HG02571 (cell line): ENCODE measurements around the gene GAREM1.
"Not testable (repeated sequence)": the region's sequence is repeated elsewhere in the genome, so short reads cannot be mapped to it uniquely, and the experiment has no call there.

Experiments used
- ATAC-seq: cut with Tn5 transposase; IDR thresholded peaks from one replicate; pipeline ENCODE4 v1.9.1; 2021; ENCODE audit warnings: mild to moderate bottlenecking, moderate library complexity; ENCODE audit not compliant: unreplicated experiment

GAREM1 gene

GRCh38 chr18:32261003-32261402, 209.7 kb downstream of the GAREM1 start:
- no peak for ATAC-seq

GRCh38 chr18:32259553-32259952, 211.1 kb downstream of the GAREM1 start:
- ATAC-seq = no peak

DNA sequence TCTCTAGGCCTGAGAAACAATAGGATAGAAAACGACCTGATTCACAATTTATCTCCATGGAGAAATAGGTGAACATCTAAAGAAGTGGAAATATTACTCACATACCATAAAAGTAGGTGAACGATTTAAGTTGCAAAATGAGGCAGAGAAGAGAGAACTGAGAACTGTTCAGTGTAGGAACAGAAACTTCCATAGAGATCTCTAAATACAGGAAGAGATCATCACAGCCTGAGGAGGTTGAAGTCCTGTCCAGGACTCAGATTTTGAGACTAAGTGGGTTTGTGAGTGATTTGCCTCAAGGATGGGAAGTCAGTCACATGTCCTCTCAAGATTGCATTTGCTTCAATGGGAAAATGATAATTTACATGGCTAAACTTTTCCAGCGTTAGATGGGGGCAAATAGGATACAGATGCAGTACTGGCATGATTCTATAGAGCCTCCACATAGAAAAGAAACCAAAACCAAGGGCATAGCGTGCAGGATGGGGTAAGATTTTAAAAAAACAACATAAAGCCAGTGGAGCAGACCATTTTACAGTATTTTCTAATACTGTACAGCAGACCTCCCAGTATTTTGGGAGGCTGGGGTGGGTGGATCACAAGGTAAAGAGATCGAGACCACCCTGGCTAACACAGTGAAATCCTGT, 212.0 kb downstream of the GAREM1 start:
- no peak for ATAC-seq

DNA sequence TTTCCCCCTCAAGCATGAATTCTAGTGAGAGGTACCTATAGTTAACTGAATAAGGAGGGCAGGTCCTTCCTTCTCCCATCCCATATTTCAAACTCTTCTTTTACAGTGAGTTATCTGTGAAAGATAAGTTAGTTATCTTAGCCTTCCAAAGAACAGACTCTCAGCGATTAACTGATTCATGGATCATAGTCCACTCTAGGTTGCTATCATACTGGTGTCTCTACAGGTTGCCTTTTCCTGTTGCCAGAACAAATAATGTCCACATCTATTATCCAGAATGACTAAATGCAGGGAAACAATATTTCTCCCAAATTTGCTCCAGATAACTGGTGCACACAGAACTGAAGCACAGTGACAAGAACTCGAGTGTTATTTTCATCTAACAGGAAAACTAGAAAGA, 212.5 kb downstream of the GAREM1 start:
- no peak for ATAC-seq

GRCh38 chr18:32257084-32257785, 213.4 kb downstream of the GAREM1 start:
- ATAC-seq = no peak

DNA sequence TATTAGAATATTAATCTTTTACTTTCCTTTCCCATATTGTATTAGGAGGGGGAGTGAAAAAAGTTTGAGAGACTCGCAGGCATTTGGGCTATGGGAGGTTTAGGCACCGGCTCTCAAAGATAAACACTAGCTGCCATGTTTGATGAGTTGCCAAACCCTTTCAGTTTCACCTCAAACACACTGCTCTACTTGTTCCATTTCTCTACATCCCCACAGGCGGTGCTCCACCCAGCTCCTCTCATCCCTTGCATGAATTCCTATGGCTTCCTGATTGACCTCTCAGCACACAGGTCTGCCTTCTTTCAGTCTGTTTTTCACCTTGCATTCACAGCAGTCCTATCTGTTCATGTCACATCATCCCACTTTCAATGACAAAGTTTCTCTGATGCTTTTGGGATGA, 215.1 kb downstream of the GAREM1 start:
- no peak for ATAC-seq

GRCh38 chr18:32252141-32252860, 218.4 kb downstream of the GAREM1 start:
- no peak for ATAC-seq

DNA sequence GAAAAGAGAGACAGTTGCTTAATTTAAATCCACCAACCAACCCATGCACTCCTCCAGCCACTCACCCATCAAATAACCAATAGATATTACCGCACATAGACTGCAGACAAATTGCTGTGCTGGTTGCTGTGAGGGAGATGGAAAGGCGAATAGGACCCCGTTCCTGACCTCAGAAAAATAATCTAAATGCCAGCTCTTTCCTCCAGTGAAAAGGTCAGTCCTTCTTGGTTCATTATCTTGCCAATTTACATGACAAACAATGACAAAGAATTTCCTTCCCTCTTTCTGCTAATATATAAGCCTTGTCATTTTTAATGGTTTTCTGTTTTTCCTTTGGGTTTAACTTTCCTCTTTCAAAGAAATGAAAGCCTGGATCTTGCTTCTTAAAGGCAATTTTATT, 219.2 kb downstream of the GAREM1 start:
- ATAC-seq = no peak

GRCh38 chr18:32249147-32249929, 221.3 kb downstream of the GAREM1 start:
- ATAC-seq = no peak

DNA sequence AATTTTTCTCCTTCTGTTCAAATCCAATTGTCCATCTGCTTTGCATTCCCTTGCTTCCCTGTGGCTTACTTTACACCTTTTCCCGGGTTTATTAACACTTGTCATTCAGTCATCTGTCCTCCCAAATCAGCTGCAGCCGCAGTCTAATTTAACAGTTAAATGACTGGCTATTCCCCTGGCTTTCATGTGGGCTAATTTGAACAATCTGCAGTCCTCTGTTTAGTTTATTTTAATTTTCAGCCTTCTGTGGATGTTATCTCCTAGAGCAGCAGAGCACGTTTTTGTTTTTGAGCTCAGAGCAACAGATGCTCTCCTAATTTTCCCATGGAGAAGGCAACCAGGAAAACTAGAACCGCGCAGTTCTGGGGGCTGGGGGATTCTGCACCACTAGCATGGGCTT, 225.8 kb downstream of the GAREM1 start:
- ATAC-seq = no peak

- ATAC-seq = no peak
Measured at GRCh38 chr18:32243358-32243757, 227.3 kb downstream of the GAREM1 start.

- no peak for ATAC-seq
Measured at GRCh38 chr18:32242395-32242794, 228.3 kb downstream of the GAREM1 start.

DNA sequence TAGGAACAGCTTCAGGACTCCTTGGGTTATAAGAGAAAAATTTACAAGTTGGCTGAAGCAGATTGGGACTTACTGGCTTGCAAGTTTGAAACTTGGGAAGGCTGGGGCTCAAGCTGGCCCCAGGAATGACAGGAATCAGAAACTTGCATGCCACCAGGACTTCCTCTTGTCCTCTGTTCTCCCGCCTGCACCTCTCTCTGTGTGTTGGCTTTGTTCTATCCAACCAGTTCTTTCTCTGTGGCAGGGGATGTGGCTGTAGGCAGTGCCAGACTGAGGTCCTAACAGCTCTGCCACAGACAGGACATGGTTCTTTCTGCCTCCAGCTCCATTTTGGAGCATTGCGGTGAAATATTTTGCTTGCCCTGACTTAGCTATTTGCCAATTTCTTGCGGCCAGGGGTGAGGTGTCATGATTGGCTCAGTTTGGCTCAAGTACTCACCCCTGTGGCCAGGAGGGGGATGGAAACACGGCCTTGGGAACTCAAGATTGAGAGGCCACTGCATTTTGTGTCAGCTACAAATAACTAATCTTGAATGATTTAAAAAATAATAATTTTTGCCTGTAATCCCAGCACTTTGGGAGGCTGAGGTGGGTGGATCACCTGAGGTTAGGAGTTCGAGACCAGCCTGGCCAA, 231.9 kb downstream of the GAREM1 start:
- no peak for ATAC-seq

DNA sequence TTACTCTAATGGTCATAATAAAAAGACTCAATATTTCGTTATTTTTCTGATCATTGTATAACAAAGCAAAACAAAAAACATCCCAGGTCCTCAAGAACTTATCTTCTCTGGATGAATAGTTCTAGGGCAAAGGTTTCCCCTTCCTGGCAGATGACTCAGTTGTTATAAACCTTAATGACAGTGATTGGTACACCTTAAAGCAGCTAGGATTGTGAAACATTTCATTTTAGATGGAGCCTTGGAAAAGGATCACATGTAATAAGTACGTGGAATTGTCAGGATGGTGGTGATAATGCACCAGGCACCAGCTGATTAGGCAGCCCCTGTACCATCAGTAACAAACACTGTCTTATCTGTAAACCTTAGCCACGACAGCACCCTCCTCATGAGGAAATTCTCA, 233.6 kb downstream of the GAREM1 start:
- no peak for ATAC-seq

- not testable (repeated sequence) for ATAC-seq
Measured at GRCh38 chr18:32233348-32233747, 237.3 kb downstream of the GAREM1 start.

DNA sequence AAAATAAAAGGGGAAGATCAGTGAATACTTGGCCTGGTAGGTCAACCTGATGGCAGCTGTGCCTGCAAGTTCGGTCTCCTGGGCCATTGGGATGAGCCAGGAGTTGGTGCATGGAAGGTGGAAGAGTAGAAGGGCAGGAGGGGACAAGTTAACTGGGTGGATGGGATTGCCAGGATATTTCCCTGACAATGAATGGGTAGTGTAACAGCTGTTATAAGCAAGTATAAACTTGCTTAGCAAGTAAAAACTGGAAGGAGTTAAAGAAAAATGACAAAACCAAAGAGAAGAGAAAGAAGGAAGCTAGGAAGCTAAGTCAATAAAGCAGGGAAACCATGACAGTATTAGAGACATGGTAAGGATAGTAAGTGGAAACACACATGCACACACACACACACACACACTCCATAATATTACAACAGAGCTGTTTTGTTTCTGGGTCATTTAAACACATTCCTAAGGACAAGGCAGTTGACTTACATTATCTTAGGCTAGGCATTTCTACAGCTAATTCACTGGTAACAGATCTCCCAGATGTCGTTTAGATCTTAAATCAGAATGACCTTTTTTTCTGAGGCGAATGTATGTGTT, 251.2 kb downstream of the GAREM1 start:
- ATAC-seq = no peak

DNA sequence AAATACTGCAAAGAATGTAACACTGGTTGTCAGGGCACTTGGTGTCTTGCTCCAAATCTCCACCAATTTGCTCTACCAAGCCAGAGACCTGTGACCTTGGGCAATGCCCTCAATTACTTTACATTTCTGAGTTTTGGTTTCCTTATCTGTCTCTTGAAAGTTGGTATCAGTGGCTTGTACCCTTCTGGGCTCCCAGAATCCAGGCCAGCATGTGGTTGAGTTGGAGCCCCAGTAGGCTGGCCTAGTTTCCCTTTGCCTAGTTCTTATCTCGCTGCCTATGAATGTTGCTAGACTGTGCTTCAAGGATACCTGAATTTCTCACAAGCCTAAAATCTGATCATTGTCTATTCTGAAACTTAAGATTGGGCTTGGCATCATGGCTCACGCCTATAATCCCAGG, 254.3 kb downstream of the GAREM1 start:
- ATAC-seq = no peak

GRCh38 chr18:32213693-32214092, 257.0 kb downstream of the GAREM1 start:
- no peak for ATAC-seq
